GM12872 (cell line): ENCODE data around the gene CGB1.

Experiments used
- CTCF ChIP-seq: IDR thresholded peaks from 3 replicates; pipeline ENCODE4 v1.5.1; 2011; ENCODE audit warnings: low read depth, mild to moderate bottlenecking, low read length, moderate library complexity; ENCODE audit not compliant: insufficient read depth

CGB1 gene

DNA sequence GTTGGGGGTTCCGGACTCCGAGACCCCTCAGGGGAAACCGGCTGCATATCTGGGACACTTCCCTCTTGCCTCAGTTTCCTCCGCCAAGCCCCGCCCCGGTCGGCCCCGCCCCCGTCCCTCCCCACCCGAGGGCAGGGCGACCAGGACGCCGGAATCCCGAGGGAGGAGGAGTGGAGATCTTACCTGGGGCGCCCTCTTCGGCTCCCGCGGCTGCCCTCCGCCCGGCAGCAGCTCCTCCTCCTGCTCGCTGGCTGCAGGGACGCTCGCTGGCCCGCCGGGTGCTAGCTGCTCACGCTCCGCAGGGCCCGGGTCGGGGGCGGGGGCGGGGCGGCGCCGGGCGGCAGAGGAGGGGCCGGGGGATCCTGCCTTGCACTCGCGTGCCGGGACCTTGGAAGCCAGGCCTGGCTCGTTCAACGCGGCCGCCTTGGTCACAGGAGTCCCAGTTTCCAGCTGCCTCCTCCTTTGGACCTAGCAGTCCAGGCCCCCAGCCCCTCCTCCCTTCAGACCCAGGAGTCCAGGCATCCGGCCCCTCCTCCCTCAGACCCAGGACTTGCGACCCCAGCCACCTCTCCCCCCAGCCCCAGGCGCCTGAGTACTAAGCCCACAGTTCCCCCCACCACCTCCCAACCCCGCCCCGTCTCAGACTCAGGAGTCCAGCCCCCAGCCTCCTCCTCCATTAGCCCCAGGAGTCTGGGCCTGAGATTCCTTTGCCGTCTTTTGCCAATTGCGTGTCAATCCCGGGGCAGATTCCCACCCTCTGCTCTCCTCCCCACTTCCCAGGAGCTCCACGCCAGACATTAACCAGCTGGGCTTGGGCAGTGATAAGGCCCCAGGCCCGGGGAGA is 28.3 kb upstream of the CGB1 start, which contains the start of gene NTF4:
Gene NTF4 (minus strand): TSS at position 51 of the 844 bp plus-strand sequence. CDS start 2,821 bp downstream, outside the sequence.
- TF ChIP-seq CTCF, result no peak

DNA sequence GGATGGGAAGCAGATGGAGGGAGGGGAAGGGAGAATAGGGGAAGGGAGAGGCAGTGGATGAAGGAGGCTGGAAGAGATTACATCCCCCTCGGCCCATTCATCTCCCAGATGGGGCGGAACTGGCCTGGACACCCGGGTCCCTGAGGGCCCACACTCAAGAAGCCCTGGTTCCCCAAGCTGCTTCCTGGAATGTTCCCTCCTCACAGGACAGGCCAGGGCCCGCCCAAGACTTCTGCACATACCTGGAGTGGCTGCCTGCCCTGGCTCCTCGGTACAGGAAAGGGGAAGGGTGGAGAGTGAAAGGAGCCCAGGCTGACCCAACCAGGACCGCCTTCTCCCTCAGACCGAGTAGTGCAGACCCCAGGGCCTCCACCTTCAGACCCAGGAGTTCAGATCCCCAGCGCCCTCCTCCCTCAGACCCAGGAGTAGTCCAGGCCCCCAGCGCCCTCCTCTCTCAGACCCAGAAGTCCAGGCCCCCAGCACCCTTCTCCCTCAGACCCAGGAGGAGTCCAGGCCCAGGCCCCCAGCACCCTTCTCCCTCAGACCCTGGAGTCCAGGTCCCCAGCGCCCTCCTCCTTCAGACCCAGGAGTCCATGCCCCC is 27.4 kb upstream of the CGB1 start:
- TF ChIP-seq CTCF, result no peak

DNA sequence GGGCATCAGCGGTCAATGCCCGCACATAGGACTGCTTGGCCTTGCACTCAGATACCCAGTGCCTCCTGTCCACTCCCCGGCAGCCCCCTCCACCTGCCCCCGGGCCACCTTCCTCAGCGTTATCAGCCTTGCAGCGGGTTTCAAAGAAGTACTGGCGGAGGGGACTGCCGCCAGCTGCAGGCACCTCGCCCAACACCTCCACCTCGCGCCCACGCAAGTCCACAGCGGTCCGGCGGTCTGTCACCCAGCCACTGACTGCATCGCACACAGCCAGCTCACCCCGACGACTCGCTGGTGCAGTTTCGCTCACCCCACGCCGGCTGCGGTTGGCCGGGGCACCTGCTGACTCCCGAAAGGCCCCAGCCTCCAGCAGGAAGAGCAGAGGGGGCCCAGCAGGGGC is 24.8 kb upstream of the CGB1 start:
- no peak for TF ChIP-seq CTCF

DNA sequence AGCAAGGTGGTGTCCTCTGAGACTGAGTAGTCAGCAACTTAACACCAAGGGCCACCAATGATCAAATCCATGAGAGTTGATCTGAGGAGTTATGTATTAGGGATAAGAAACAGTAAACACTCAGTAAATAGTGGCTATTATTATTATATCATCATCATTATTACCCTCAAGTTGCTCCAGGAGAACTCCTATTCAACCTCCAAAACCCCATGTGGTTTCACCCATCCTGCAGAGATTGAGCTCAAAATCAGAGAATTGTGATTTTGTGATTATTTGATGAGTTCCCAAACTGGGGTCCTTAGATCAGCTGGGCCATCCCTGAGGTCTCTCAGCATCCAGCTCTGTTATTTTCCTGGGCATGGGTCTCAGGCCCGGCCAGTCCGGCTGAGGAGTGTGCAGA is 24.3 kb upstream of the CGB1 start:
- TF ChIP-seq CTCF, result no peak

- no peak for TF ChIP-seq CTCF
These were observed 22.4 kb upstream of the CGB1 start for GRCh38 chr19:49059053-49059452.

DNA sequence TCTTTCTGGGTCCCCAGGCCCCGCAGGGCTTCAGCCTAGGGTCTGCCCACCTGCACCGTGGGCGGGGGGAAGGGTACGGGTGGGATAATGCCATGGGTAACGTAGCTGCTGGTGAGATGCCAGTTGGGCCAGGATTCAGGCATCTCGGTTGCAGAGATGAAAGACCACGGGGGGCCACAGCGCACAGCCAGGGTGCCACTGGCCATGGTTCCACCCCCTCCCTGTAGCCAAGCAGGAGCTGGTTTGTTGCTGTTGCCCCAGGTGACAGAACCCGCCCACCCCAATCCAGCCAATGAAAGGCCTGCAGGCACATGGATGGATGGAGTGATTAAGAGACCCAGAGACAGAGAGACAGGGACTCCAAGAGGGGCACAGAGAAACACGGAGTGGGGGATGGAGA is 21.9 kb upstream of the CGB1 start:
- no peak for TF ChIP-seq CTCF

DNA sequence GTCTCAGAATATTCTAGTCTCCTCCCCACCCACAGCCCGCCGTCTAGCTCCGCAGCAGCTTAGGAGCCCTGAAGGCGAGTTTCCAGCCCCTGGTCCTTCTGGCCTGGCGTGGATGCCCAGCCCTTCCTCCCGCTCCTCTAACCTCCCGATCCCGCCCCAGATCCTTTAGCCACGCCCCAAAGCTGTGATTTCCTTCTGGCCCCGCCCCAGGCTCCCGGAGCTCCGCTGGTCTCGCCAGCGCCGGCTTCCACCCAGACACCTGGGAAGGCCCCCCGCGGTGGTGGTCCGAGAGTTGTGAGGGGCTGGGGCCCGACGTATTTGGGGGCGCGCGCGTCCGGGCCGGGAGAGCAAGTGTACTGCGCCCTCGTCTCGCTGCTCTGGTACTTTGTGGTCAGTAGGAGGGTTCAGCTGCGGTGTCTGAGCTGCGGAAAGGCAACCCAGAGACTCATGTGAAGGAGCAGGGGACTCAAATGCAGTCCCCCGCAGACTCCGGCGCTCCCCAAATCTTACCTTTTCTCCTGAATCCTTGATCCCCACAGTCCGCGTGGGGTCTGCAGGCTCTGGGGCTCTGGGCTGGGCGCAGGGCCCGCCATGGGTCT is 21.0 kb upstream of the CGB1 start, which contains the start of gene CGB7:
Gene CGB7 (minus strand): TSS at position 114 of the 599 bp plus-strand sequence. CDS start 2,374 bp downstream, outside the sequence.
- TF ChIP-seq CTCF, result no peak
